IMR-90 (cell line): ENCODE results near the gene SGSM2. TPM values are rescaled to one million over a fixed set of nuclear protein-coding genes. Genes with fewer than 3 reads are reported as not detected.
A peak's percentile ranks its signal among the peaks of the same experiment; 100 is the strongest.

ENCODE experiments used
- ATAC-seq: fragments of 200-7000 bp; cut with Tn5 transposase; 2 replicates; pipeline ENCODE4 v1.9.1; 2020; ENCODE audit warnings: low read depth, mild to moderate bottlenecking, moderate library complexity
- BruUV-seq: library from RNA; stranded (reverse); fragments of 400-500 nt; replicated peaks from 2 replicates; lab custom pipeline; 2021; lab: Mats Ljungman, UMichigan
- CTCF ChIA-PET: fragments of 300-600 bp; formaldehyde crosslinking; extraction: SDS; loops from one replicate; lab custom pipeline; 2021; ENCODE audit warnings: antibody characterized with exemption; lab: Yijun Ruan, JAX
- POLR2A ChIA-PET: fragments of 300-600 bp; sonication (Branson Sonifier 250); formaldehyde crosslinking; loops from one replicate; lab custom pipeline; 2022; ENCODE audit warnings: antibody characterized with exemption; ENCODE audit not compliant: unreplicated experiment; lab: Charles Lee
- DNase-seq: peaks from one replicate; pipeline ENCODE4 v3.0.0; 2013
- H2AFZ ChIP-seq: replicated peaks from 2 replicates; pipeline ENCODE3; 2013; ENCODE audit warnings: low read length, mild to moderate bottlenecking; ENCODE audit not compliant: poor library complexity
- H2AK5ac ChIP-seq: 2 replicates; pipeline ENCODE4 v1.6.1; 2013; ENCODE audit warnings: low read depth, low read length, inconsistent platforms
- H2AK9ac ChIP-seq: replicated peaks from 2 replicates; pipeline ENCODE3; 2013; ENCODE audit warnings: mild to moderate bottlenecking, low read depth, low read length, moderate library complexity; ENCODE audit not compliant: poor library complexity
- H2BK120ac ChIP-seq: 2 replicates; pipeline ENCODE4 v1.6.1; 2013; ENCODE audit warnings: low read depth, low read length, inconsistent platforms
- H2BK15ac ChIP-seq: 3 replicates; pipeline ENCODE4 v1.6.1; 2013; ENCODE audit warnings: low read depth, low read length, inconsistent platforms
- H2BK20ac ChIP-seq: 2 replicates; pipeline ENCODE4 v1.6.1; 2013; ENCODE audit warnings: low read depth, mild to moderate bottlenecking, inconsistent platforms, low read length, moderate library complexity
- H2BK5ac ChIP-seq: 2 replicates; pipeline ENCODE4 v1.6.1; 2013; ENCODE audit warnings: mild to moderate bottlenecking, low read depth, low read length, inconsistent platforms; ENCODE audit not compliant: poor library complexity, severe bottlenecking
- H3K14ac ChIP-seq: replicated peaks from 2 replicates; pipeline ENCODE4 v1.6.1; 2013; ENCODE audit warnings: low read depth, low read length, inconsistent platforms
- H3K18ac ChIP-seq: 2 replicates; pipeline ENCODE4 v1.6.1; 2013; ENCODE audit warnings: low read depth, low read length, control low read depth
- H3K23ac ChIP-seq: 2 replicates; pipeline ENCODE4 v1.6.1; 2013; ENCODE audit warnings: low read depth, low read length, inconsistent platforms
- H3K27ac ChIP-seq: 2 replicates; pipeline ENCODE4 v1.5.1; 2013; ENCODE audit warnings: mild to moderate bottlenecking, control low read depth, low read length; ENCODE audit not compliant: insufficient read depth
- H3K27me3 ChIP-seq: 2 replicates; pipeline ENCODE4 v1.6.1; 2013; ENCODE audit warnings: low read length; ENCODE audit not compliant: control insufficient read depth, insufficient read depth
- H3K36me3 ChIP-seq: 2 replicates; pipeline ENCODE4 v1.6.1; 2013; ENCODE audit warnings: low read length, mixed read lengths; ENCODE audit not compliant: control insufficient read depth, insufficient read depth
- H3K4ac ChIP-seq: 2 replicates; pipeline ENCODE4 v1.6.1; 2013; ENCODE audit warnings: low read depth, low read length, inconsistent platforms
- H3K4me1 ChIP-seq: 2 replicates; pipeline ENCODE4 v1.6.1; 2013; ENCODE audit warnings: low read length, mixed read lengths; ENCODE audit not compliant: control insufficient read depth, insufficient read depth
- H3K4me2 ChIP-seq: 2 replicates; pipeline ENCODE4 v1.6.1; 2013; ENCODE audit warnings: low read depth, mild to moderate bottlenecking, control low read depth, low read length, moderate library complexity
- H3K4me3 ChIP-seq: 2 replicates; pipeline ENCODE4 v1.5.1; 2013; ENCODE audit warnings: low read depth, mild to moderate bottlenecking, control low read depth, low read length, moderate library complexity; ENCODE audit not compliant: insufficient read depth
- H3K56ac ChIP-seq: 2 replicates; pipeline ENCODE4 v1.6.1; 2013; ENCODE audit warnings: low read length, inconsistent platforms; ENCODE audit not compliant: insufficient read depth; ENCODE audit errors: extremely low read depth
- H3K79me1 ChIP-seq, 2 experiments: 2 replicates each; pipeline ENCODE4 v1.6.1; 2013; ENCODE audit warnings: low read length in 2 of 2, inconsistent platforms in 1 of 2, low read depth in 1 of 2
- H3K9ac ChIP-seq: 2 replicates; pipeline ENCODE4 v1.6.1; 2013; ENCODE audit warnings: low read depth, low read length, control low read depth
- H3K9me1 ChIP-seq: 2 replicates; pipeline ENCODE4 v1.6.1; 2013; ENCODE audit warnings: low read length, inconsistent platforms; ENCODE audit not compliant: insufficient read depth
- H3K9me3 ChIP-seq: 2 replicates; pipeline ENCODE4 v1.6.1; 2013; ENCODE audit warnings: low read length; ENCODE audit not compliant: control insufficient read depth, insufficient read depth
- H4K20me1 ChIP-seq: 2 replicates; pipeline ENCODE4 v1.6.1; 2013; ENCODE audit warnings: low read length, inconsistent platforms; ENCODE audit not compliant: insufficient read depth
- H4K5ac ChIP-seq: 2 replicates; pipeline ENCODE4 v1.6.1; 2013; ENCODE audit warnings: mild to moderate bottlenecking, low read depth, low read length, control low read depth
- H4K8ac ChIP-seq, 2 experiments: 2 replicates each; pipeline ENCODE4 v1.6.1; 2013; ENCODE audit warnings: low read depth in 2 of 2, low read length in 2 of 2, control low read depth in 1 of 2, inconsistent platforms in 1 of 2
- H4K91ac ChIP-seq: 2 replicates; pipeline ENCODE4 v1.6.1; 2013; ENCODE audit warnings: low read depth, low read length, inconsistent platforms; ENCODE audit not compliant: insufficient read depth
- CHD1 ChIP-seq: IDR thresholded peaks from 2 replicates; pipeline ENCODE4 v1.6.1; 2012; ENCODE audit warnings: low read depth, low read length, improper control_type of control experiment
- WGBS, 2 experiments: methylation state at CpG; one replicate each; pipeline versions ENCODE4 v1.1.5 to v1.1.7; 2013; ENCODE audit warnings: missing lambda C conversion rate in 2 of 2; ENCODE audit not compliant: insufficient read length in 1 of 2; ENCODE audit errors: extremely low coverage in 2 of 2; 5-methylcytosine and 5-hydroxymethylcytosine counted together
- dilution Hi-C: fragments of 300-500 bp; cut with HindIII; formaldehyde crosslinking; loops from one replicate; pipeline ENCODE4 v1.14.3; 2018; ENCODE audit warnings: low sequenced_read_pairs; ENCODE audit not compliant: unreplicated experiment
- in situ Hi-C: fragments of 300-500 bp; cut with MboI; formaldehyde crosslinking; loops from 3 replicates; pipeline ENCODE4 v1.14.3; 2019; ENCODE audit warnings: low sequenced_read_pairs, inconsistent platforms, mixed read lengths
- intact Hi-C: fragments of 100-400 bp; cut with micrococcal nuclease; formaldehyde crosslinking; loops from 2 replicates; pipeline ENCODE4 v1.10.0; 2022
- polyA plus RNA-seq, 3 experiments: library from polyadenylated mRNA; depleted of rRNA; stranded (reverse); fragments of >200 nt; gene quantifications; 2 replicates each; pipeline ENCODE4 v1.2.3, GENCODE V29; 2012; ENCODE audit warnings: low replicate concordance in 1 of 3
- total RNA-seq: library from RNA; depleted of rRNA; stranded (reverse); fragments of >200 nt; gene quantifications from 2 replicates; pipeline ENCODE4 v1.2.3, GENCODE V29; 2012
- TF ChIP-seq, protein P1 (sequence below): fragments of 150-350 bp; IDR thresholded peaks from 2 replicates; pipeline ENCODE4 v1.6.1; 2017; ENCODE audit warnings: mild to moderate bottlenecking, antibody characterized with exemption, low read length, low read depth

Gene SGSM2
- total and polyA plus RNA-seq, 2 of the 4 experiments (the other 2 are of a cell fraction) = 13.6 to 81.2 TPM

GRCh38 chr17:2338315-2338657 lies 985 bp downstream of the SGSM2 start:
- H3K9ac ChIP-seq = peak overlapping the region; percentile 39; the same call in 1 of the 2 replicates
- H2AK9ac ChIP-seq = peak overlapping the region; percentile 92
- H3K27ac ChIP-seq = peak overlapping the region; percentile 10; the same call in 1 of the 2 replicates
- WGBS, 2 experiments = 0% methylated on average over 1 of the region's 5 CpGs; no CpG with 5 or more reads in 1 of the 2 experiments
- H3K79me1 ChIP-seq = peaks cover 37 to 65% of the 10 kb centered on the region in 2 experiments
- dilution Hi-C loops = no loop called here
- H2BK15ac ChIP-seq = no peak overlapping the region
- peak overlapping the region; percentile 31 for H3K23ac ChIP-seq
- H3K4me2 ChIP-seq = peak overlapping the region; percentile 95
- no peak overlapping the region for H3K4ac ChIP-seq
- H4K5ac ChIP-seq = no peak overlapping the region
- no peak overlapping the region for H3K18ac ChIP-seq
- ChIA-PET POLR2A (no interaction called here), CTCF (interaction anchor here (0.7 to 1.5 kb wide), 2 partner anchors 78 to 300 kb away, joined by 4 read pairs; no protein-coding TSS in a partner anchor)
- peak overlapping the region; percentile 98 for H2AFZ ChIP-seq
- ATAC-seq (no peak), DNase-seq (peak; percentile 23)
- peaks cover 11% of the 10 kb centered on the region for H3K4me1 ChIP-seq
- peak overlapping the region; percentile 65 for H3K4me3 ChIP-seq
- H4K91ac ChIP-seq = no peak overlapping the region
- peaks cover 23% of the 10 kb centered on the region for H3K36me3 ChIP-seq
- no peak overlapping the region for H2BK120ac ChIP-seq
- H2BK5ac ChIP-seq = no peak overlapping the region
- intact Hi-C loops = loop anchor here (5.0 kb wide), 1 partner anchor 286 kb away; no protein-coding TSS in a partner anchor
- 0 out of 2 replicates have a peak, but pooled peaks have one; percentile 4 for TF ChIP-seq CHD1
- TF ChIP-seq, protein P1, sequence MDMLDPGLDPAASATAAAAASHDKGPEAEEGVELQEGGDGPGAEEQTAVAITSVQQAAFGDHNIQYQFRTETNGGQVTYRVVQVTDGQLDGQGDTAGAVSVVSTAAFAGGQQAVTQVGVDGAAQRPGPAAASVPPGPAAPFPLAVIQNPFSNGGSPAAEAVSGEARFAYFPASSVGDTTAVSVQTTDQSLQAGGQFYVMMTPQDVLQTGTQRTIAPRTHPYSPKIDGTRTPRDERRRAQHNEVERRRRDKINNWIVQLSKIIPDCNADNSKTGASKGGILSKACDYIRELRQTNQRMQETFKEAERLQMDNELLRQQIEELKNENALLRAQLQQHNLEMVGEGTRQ = no peak
- H3K9me1 ChIP-seq = peaks cover 9% of the 10 kb centered on the region; the same call in 1 of the 2 replicates
- H4K20me1 ChIP-seq = peaks cover 15% of the 10 kb centered on the region
- H2AK5ac ChIP-seq = peak overlapping the region; percentile 51; the same call in 1 of the 2 replicates
- no peaks in the 10 kb centered on the region for H3K9me3 ChIP-seq
- no peaks in the 10 kb centered on the region for H3K27me3 ChIP-seq
- BruUV-seq = no TSS peak
- in situ Hi-C loops = no loop called here
- H3K14ac ChIP-seq = 0 out of 2 replicates have a peak overlapping the region, but pooled peaks have one; percentile 48
- no peak overlapping the region; a peak in 1 of 4 replicates for H4K8ac ChIP-seq
- H3K56ac ChIP-seq = no peak overlapping the region
- H2BK20ac ChIP-seq = no peak overlapping the region
